Keratinocyte (primary cell): ENCODE results near the gene AMACR. TPM values are rescaled to one million over a fixed set of nuclear protein-coding genes. Genes with fewer than 3 reads are reported as not detected.

Source experiments
- DNase-seq: peaks from one replicate; pipeline ENCODE4 v3.0.0-alpha.2; 2011; ENCODE audit warnings: low read depth, missing footprints, low spot score
- FAIRE-seq: peaks from 2 replicates; lab custom pipeline; 2011; peaks lifted over from hg19 to GRCh38; lab: Jason Lieb, UNC
- H2AFZ ChIP-seq: 2 replicates; pipeline ENCODE4 v1.6.0; 2012; ENCODE audit warnings: low read length, control low read depth, inconsistent platforms; ENCODE audit not compliant: control insufficient read depth
- H3K27ac ChIP-seq: 2 replicates; pipeline ENCODE4 v1.5.1; 2011; ENCODE audit warnings: low read length; ENCODE audit not compliant: control insufficient read depth, insufficient read depth
- H3K27me3 ChIP-seq: 3 replicates; pipeline ENCODE4 v1.6.0; 2011; ENCODE audit warnings: low read length; ENCODE audit not compliant: control insufficient read depth, insufficient read depth; ENCODE audit errors: extremely low read depth
- H3K36me3 ChIP-seq, 2 experiments: 2 replicates in 1 of 2; 3 replicates in 1 of 2; pipeline ENCODE4 v1.5.1; 2011; ENCODE audit warnings: low read length in 2 of 2, mild to moderate bottlenecking in 1 of 2; ENCODE audit not compliant: control insufficient read depth in 2 of 2, insufficient read depth in 2 of 2; ENCODE audit errors: extremely low read depth in 1 of 2
- H3K4me1 ChIP-seq: 3 replicates; pipeline ENCODE4 v1.5.1; 2011; ENCODE audit warnings: low read length; ENCODE audit not compliant: control insufficient read depth, insufficient read depth; ENCODE audit errors: extremely low read depth
- H3K4me2 ChIP-seq: 3 replicates; pipeline ENCODE4 v1.6.0; 2011; ENCODE audit warnings: low read depth, low read length; ENCODE audit not compliant: control insufficient read depth, insufficient read depth; ENCODE audit errors: extremely low read depth
- H3K4me3 ChIP-seq, 3 experiments: fragments of 200-600 bp in 1 of 3; sonication (generic) in 1 of 3; 2 replicates in 2 of 3; 3 replicates in 1 of 3; pipeline ENCODE4 v1.5.1; 2011 to 2016; ENCODE audit warnings: low read length in 3 of 3, mild to moderate bottlenecking in 3 of 3, control low read depth in 2 of 3, inconsistent platforms in 1 of 3, low read depth in 1 of 3, mixed read lengths in 1 of 3, mixed run types in 1 of 3, moderate library complexity in 1 of 3; ENCODE audit not compliant: control insufficient read depth in 2 of 3, insufficient read depth in 2 of 3; ENCODE audit errors: extremely low read depth in 1 of 3
- H3K79me2 ChIP-seq: 2 replicates; pipeline ENCODE4 v1.6.0; 2012; ENCODE audit warnings: low read length; ENCODE audit not compliant: control insufficient read depth, insufficient read depth
- H3K9ac ChIP-seq: 3 replicates; pipeline ENCODE4 v1.6.0; 2011; ENCODE audit warnings: low read length; ENCODE audit not compliant: control insufficient read depth, insufficient read depth; ENCODE audit errors: extremely low read depth
- H3K9me1 ChIP-seq: 3 replicates; pipeline ENCODE4 v1.6.0; 2011; ENCODE audit warnings: low read length; ENCODE audit not compliant: control insufficient read depth, insufficient read depth; ENCODE audit errors: extremely low read depth
- H3K9me3 ChIP-seq: 2 replicates; pipeline ENCODE4 v1.5.1; 2012; ENCODE audit warnings: low read depth, low read length; ENCODE audit not compliant: control insufficient read depth
- H4K20me1 ChIP-seq: 3 replicates; pipeline ENCODE4 v1.6.0; 2011; ENCODE audit warnings: low read length; ENCODE audit not compliant: control insufficient read depth, insufficient read depth; ENCODE audit errors: extremely low read depth
- EZH2 ChIP-seq: IDR thresholded peaks from one replicate; pipeline ENCODE4 v1.6.1; 2012; ENCODE audit warnings: inconsistent platforms, mild to moderate bottlenecking, low read length, moderate library complexity
- dilution Hi-C: fragments of 300-500 bp; cut with MboI; formaldehyde crosslinking; loops from one replicate; pipeline ENCODE4 v1.7.0; 2020; ENCODE audit warnings: low sequenced_read_pairs; ENCODE audit not compliant: extremely low pct_ligation_motif_present
- polyA plus RNA-seq, 5 experiments: library from polyadenylated mRNA; depleted of rRNA in 3 of 5; stranded (reverse) in 3 of 5; stranded (forward) in 1 of 5; unstranded in 1 of 5; fragments of >200 nt; gene quantifications; 1 replicate in 1 of 5; 2 replicates in 3 of 5; 3 replicates in 1 of 5; pipeline versions ENCODE4 v1.2.1 to v1.2.3, GENCODE V29; 2011 to 2012; ENCODE audit warnings: missing spikeins in 2 of 5, low read depth in 1 of 5, low replicate concordance in 1 of 5
- TF ChIP-seq, protein P1 (sequence below), 3 experiments: IDR thresholded peaks in 1 of 3; conservative IDR thresholded peaks in 1 of 3; optimal IDR thresholded peaks in 1 of 3; 2 replicates in 2 of 3; 3 replicates in 1 of 3; pipeline versions ENCODE3 to v1.5.1; 2011; ENCODE audit warnings: low read length in 3 of 3, mild to moderate bottlenecking in 3 of 3, moderate library complexity in 2 of 3, control low read depth in 1 of 3, inconsistent platforms in 1 of 3; ENCODE audit not compliant: insufficient read depth in 2 of 3; ENCODE audit errors: extremely low read depth in 1 of 3

Gene AMACR
- polyA plus RNA-seq, 1 donor (not counting 4 experiments of a cell fraction or from before 2014, with no cell fraction given) = 20.3 TPM

DNA sequence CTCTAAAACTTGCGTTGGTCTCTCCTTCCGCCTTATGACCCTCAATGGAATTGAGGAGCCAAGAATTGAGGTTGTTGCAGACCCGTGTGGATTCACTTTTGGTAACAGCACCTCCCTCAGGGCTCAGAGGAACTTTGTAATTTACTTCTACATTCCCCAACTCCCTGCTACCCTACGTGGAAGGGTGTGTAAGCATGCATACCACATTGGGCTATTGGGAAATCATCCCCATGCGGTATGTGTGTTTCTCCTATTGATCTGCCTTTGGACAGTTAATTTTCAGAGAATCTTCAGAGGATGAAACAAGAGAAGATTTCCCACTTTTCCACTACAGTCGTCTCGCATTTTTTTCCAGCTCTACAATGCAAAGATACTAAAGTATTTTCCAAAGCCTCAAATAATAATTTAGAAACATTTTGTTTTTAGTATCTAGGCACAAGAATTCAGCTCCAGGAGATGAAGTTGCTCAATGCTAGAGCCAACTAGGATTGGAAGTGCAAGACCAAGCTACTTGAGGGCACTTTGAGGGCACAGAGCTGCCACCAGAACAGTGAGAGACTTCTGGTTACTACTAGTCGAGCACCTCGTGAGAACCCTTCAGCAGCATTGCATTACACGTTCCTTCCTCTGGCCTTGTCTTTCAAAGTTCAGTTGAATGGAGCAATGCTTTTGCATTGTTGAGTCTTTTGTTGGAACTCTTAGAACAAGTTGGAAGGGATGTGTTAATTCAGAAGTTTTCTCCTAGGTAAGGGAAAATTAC, 31.7 kb upstream of the AMACR start:
- Histone ChIP-seq H3K4me1 (no peaks in the 10 kb centered on the region), H3K27me3 (no peaks in the 10 kb centered on the region), H3K4me2 (no peak overlapping the region), H3K27ac (no peak overlapping the region), H3K9ac (no peak overlapping the region), H3K9me1 (no peaks in the 10 kb centered on the region), H3K79me2 (no peaks in the 10 kb centered on the region), H4K20me1 (no peaks in the 10 kb centered on the region), H3K4me3 (no peak overlapping the region), H3K9me3 (no peaks in the 10 kb centered on the region), H2AFZ (no peak overlapping the region), H3K36me3 (no peaks in the 10 kb centered on the region)
- TF ChIP-seq, protein P1, sequence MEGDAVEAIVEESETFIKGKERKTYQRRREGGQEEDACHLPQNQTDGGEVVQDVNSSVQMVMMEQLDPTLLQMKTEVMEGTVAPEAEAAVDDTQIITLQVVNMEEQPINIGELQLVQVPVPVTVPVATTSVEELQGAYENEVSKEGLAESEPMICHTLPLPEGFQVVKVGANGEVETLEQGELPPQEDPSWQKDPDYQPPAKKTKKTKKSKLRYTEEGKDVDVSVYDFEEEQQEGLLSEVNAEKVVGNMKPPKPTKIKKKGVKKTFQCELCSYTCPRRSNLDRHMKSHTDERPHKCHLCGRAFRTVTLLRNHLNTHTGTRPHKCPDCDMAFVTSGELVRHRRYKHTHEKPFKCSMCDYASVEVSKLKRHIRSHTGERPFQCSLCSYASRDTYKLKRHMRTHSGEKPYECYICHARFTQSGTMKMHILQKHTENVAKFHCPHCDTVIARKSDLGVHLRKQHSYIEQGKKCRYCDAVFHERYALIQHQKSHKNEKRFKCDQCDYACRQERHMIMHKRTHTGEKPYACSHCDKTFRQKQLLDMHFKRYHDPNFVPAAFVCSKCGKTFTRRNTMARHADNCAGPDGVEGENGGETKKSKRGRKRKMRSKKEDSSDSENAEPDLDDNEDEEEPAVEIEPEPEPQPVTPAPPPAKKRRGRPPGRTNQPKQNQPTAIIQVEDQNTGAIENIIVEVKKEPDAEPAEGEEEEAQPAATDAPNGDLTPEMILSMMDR (optimal IDR thresholded peaks at IDR 0.05 in 1 of 3, IDR thresholded peaks at IDR 0.05 in 1 of 3, conservative IDR thresholded peaks at IDR 0.05 in 1 of 3; ENCODE audit: extremely low read depth in 1 of 3, insufficient read depth in 2 of 3, low read length in 3 of 3) = no peak
- no peak for TF ChIP-seq EZH2
- no peak for FAIRE-seq
- no peak for DNase-seq
- dilution Hi-C loops = no loop called here

- Histone ChIP-seq H3K27me3 (no peaks in the 10 kb centered on the region), H3K9ac (no peak overlapping the region), H3K27ac (no peak overlapping the region), H3K4me3 (no peak overlapping the region), H4K20me1 (no peaks in the 10 kb centered on the region), H3K36me3 (no peaks in the 10 kb centered on the region), H3K4me1 (no peaks in the 10 kb centered on the region), H3K4me2 (no peak overlapping the region), H3K79me2 (no peaks in the 10 kb centered on the region), H2AFZ (no peak overlapping the region), H3K9me1 (no peaks in the 10 kb centered on the region), H3K9me3 (no peaks in the 10 kb centered on the region)
- TF ChIP-seq EZH2 = no peak
- TF ChIP-seq, protein P1 (optimal IDR thresholded peaks at IDR 0.05 in 1 of 3, IDR thresholded peaks at IDR 0.05 in 1 of 3, conservative IDR thresholded peaks at IDR 0.05 in 1 of 3; ENCODE audit: extremely low read depth in 1 of 3, insufficient read depth in 2 of 3, low read length in 3 of 3) = no peak
- dilution Hi-C loops = no loop called here
- DNase-seq (no peak), FAIRE-seq (no peak)
Measured at GRCh38 chr5:34038838-34039237, 31.0 kb upstream of the AMACR start.
